Peyer's patch (tissue), 4 donors: Measurements from ENCODE around the gene OR6C74.

ENCODE experiments used
- CTCF ChIP-seq, 6 experiments: fragments of 450-650 bp in 4 of 6; fragments of 200-600 bp in 2 of 6; sonication (generic) in 1 of 6; IDR thresholded peaks; one replicate each; pipeline ENCODE4 v1.5.1; 2017 to 2019; ENCODE audit warnings: antibody characterized with exemption in 6 of 6, mild to moderate bottlenecking in 3 of 6, moderate library complexity in 1 of 6
- POLR2A ChIP-seq, 2 donors: fragments of 450-650 bp; IDR thresholded peaks; one replicate each; pipeline ENCODE4 v1.5.1; 2017; ENCODE audit warnings: antibody characterized with exemption in 2 of 2, mild to moderate bottlenecking in 2 of 2, moderate library complexity in 2 of 2

GRCh38 chr12:55226523-55226922 lies 17.9 kb upstream of the OR6C74 start:
- TF ChIP-seq CTCF (IDR thresholded peaks at IDR 0.05) (no peak), POLR2A (IDR thresholded peaks at IDR 0.05) (no peak)
